ENCODE results near the gene KIAA0513.

The KIAA0513 gene

GRCh38 chr16:85098565-85098964, 71.0 kb downstream of the KIAA0513 start:
- no peak overlapping the region for H3K27ac ChIP-seq (ENCODE audit: low read depth, low read length)

GRCh38 chr16:85100265-85100664, 72.7 kb downstream of the KIAA0513 start:
- Histone ChIP-seq H3K79me2 (ENCODE audit: insufficient read depth, low read length) (no peaks in the 10 kb centered on the region), H3K9me2 (replicated peaks; ENCODE audit: insufficient read depth, low read length) (no peaks in the 10 kb centered on the region), H3K4me2 (ENCODE audit: low read depth, low read length, poor library complexity, severe bottlenecking) (no peak overlapping the region), H3K4me3 (ENCODE audit: insufficient read depth, low read length, poor library complexity, severe bottlenecking) (no peak overlapping the region), H3F3A (ENCODE audit: insufficient read depth) (no peaks in the 10 kb centered on the region), H3K9me3 (ENCODE audit: insufficient read depth, low read length) (no peaks in the 10 kb centered on the region), H4K20me1 (ENCODE audit: low read depth, low read length) (no peaks in the 10 kb centered on the region), H2AFZ (ENCODE audit: low read depth, low read length, severe bottlenecking) (no peak overlapping the region), H3K27me3 (ENCODE audit: low read length) (no peaks in the 10 kb centered on the region), H3K36me3 (ENCODE audit: low read length) (no peaks in the 10 kb centered on the region), H3K27ac (ENCODE audit: low read depth, low read length) (no peak overlapping the region), H3K9ac (ENCODE audit: low read length) (no peak overlapping the region)
- TF ChIP-seq EZH2phosphoT487 (conservative IDR thresholded peaks at IDR 0.05; ENCODE audit: low read length) (no peak), CTCF (IDR thresholded peaks at IDR 0.05; ENCODE audit: insufficient read depth, low read length, poor library complexity, severe bottlenecking) (no peak)

More at GRCh38 chr16:85098565-85098964, 71.0 kb downstream of the KIAA0513 start:
- no peaks in the 10 kb centered on the region for H3K79me2 ChIP-seq (ENCODE audit: insufficient read depth, low read length)
- H3F3A ChIP-seq (ENCODE audit: insufficient read depth) = no peaks in the 10 kb centered on the region
- no peaks in the 10 kb centered on the region for H4K20me1 ChIP-seq (ENCODE audit: low read depth, low read length)
- no peak overlapping the region for H3K4me3 ChIP-seq (ENCODE audit: insufficient read depth, low read length, poor library complexity, severe bottlenecking)
- H3K9ac ChIP-seq (ENCODE audit: low read length) = no peak overlapping the region
- H3K36me3 ChIP-seq (ENCODE audit: low read length) = no peaks in the 10 kb centered on the region
- no peak overlapping the region for H3K4me2 ChIP-seq (ENCODE audit: low read depth, low read length, poor library complexity, severe bottlenecking)
- H3K9me3 ChIP-seq (ENCODE audit: insufficient read depth, low read length) = no peaks in the 10 kb centered on the region
- H2AFZ ChIP-seq (ENCODE audit: low read depth, low read length, severe bottlenecking) = no peak overlapping the region
- no peaks in the 10 kb centered on the region for H3K27me3 ChIP-seq (ENCODE audit: low read length)
- TF ChIP-seq CTCF (IDR thresholded peaks at IDR 0.05; ENCODE audit: insufficient read depth, low read length, poor library complexity, severe bottlenecking) = no peak
- TF ChIP-seq EZH2phosphoT487 (conservative IDR thresholded peaks at IDR 0.05; ENCODE audit: low read length) = no peak
- no peaks in the 10 kb centered on the region for H3K9me2 ChIP-seq (replicated peaks; ENCODE audit: insufficient read depth, low read length)

- Histone ChIP-seq H3K27ac (ENCODE audit: low read depth, low read length) (no peak overlapping the region), H3K36me3 (ENCODE audit: low read length) (no peaks in the 10 kb centered on the region), H3K27me3 (ENCODE audit: low read length) (no peaks in the 10 kb centered on the region), H2AFZ (ENCODE audit: low read depth, low read length, severe bottlenecking) (no peak overlapping the region), H3K4me2 (ENCODE audit: low read depth, low read length, poor library complexity, severe bottlenecking) (no peak overlapping the region), H3K4me3 (ENCODE audit: insufficient read depth, low read length, poor library complexity, severe bottlenecking) (no peak overlapping the region), H4K20me1 (ENCODE audit: low read depth, low read length) (no peaks in the 10 kb centered on the region), H3K9me2 (replicated peaks; ENCODE audit: insufficient read depth, low read length) (no peaks in the 10 kb centered on the region), H3F3A (ENCODE audit: insufficient read depth) (no peaks in the 10 kb centered on the region), H3K79me2 (ENCODE audit: insufficient read depth, low read length) (no peaks in the 10 kb centered on the region), H3K9ac (ENCODE audit: low read length) (no peak overlapping the region), H3K9me3 (ENCODE audit: insufficient read depth, low read length) (no peaks in the 10 kb centered on the region)
- TF ChIP-seq CTCF (IDR thresholded peaks at IDR 0.05; ENCODE audit: insufficient read depth, low read length, poor library complexity, severe bottlenecking) (no peak), EZH2phosphoT487 (conservative IDR thresholded peaks at IDR 0.05; ENCODE audit: low read length) (no peak)
Measured at GRCh38 chr16:85101956-85102630, 74.5 kb downstream of the KIAA0513 start.
